GM10847 (cell line): Measurements from ENCODE around the gene DNAH7.

Source experiments
- POLR2A ChIP-seq: IDR thresholded peaks from 2 replicates; pipeline ENCODE4 v1.6.1; 2011; ENCODE audit not compliant: insufficient read length; ENCODE audit errors: extremely low read depth

DNAH7 gene

GRCh38 chr2:195758846-195759245 is 309.8 kb downstream of the DNAH7 start:
- TF ChIP-seq POLR2A, result no peak

GRCh38 chr2:195756218-195756942 is 312.3 kb downstream of the DNAH7 start:
- TF ChIP-seq POLR2A, result no peak

GRCh38 chr2:195741191-195741590 is 327.4 kb downstream of the DNAH7 start:
- TF ChIP-seq POLR2A, result no peak

- no peak for TF ChIP-seq POLR2A
These were observed 330.9 kb downstream of the DNAH7 start for GRCh38 chr2:195737511-195738325.

- no peak for TF ChIP-seq POLR2A
These were observed 333.3 kb downstream of the DNAH7 start for GRCh38 chr2:195735347-195735746.

GRCh38 chr2:195734931-195735330 is 333.7 kb downstream of the DNAH7 start:
- no peak for TF ChIP-seq POLR2A

- TF ChIP-seq POLR2A, result no peak
These were observed 334.2 kb downstream of the DNAH7 start for GRCh38 chr2:195734395-195734794.

- no peak for TF ChIP-seq POLR2A
These were observed 334.8 kb downstream of the DNAH7 start for GRCh38 chr2:195733831-195734230.

- TF ChIP-seq POLR2A, result no peak
These were observed 336.1 kb downstream of the DNAH7 start for GRCh38 chr2:195732574-195732973.

- TF ChIP-seq POLR2A, result no peak
These were observed 337.7 kb downstream of the DNAH7 start for GRCh38 chr2:195730912-195731311.

- no peak for TF ChIP-seq POLR2A
These were observed 341.5 kb downstream of the DNAH7 start for GRCh38 chr2:195727106-195727505.

GRCh38 chr2:195722075-195722474 is 346.6 kb downstream of the DNAH7 start:
- no peak for TF ChIP-seq POLR2A

- TF ChIP-seq POLR2A, result no peak
These were observed 347.6 kb downstream of the DNAH7 start for GRCh38 chr2:195721042-195721441.

- no peak for TF ChIP-seq POLR2A
These were observed 352.2 kb downstream of the DNAH7 start for GRCh38 chr2:195716466-195716865.

- TF ChIP-seq POLR2A, result no peak
These were observed 357.2 kb downstream of the DNAH7 start for GRCh38 chr2:195711478-195711877.
